ENCODE measurements around the gene KCNH8.

The KCNH8 gene

GRCh38 chr3:19506171-19506570 lies 357.9 kb downstream of the KCNH8 start:
- no peak for DNase-seq

DNA sequence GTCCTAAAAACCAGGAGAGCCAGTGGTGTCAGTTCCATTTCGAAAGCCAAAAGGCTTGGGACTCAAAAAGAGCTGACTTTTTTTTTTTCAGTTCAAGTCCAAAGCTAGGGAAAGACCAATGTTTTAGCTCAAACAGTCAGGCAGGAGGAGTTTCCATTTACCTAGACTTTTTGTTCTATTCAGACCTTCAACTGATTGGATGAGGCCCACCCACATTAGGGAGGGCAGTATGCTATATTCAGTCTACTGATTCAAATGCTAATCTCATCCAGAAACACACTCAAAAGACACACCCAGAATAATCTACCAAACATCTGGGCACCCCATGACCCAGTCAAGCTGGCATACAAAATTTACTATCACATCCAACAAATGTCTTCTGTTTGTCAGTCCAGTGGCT lies 374.0 kb downstream of the KCNH8 start:
- DNase-seq: no peak

DNA sequence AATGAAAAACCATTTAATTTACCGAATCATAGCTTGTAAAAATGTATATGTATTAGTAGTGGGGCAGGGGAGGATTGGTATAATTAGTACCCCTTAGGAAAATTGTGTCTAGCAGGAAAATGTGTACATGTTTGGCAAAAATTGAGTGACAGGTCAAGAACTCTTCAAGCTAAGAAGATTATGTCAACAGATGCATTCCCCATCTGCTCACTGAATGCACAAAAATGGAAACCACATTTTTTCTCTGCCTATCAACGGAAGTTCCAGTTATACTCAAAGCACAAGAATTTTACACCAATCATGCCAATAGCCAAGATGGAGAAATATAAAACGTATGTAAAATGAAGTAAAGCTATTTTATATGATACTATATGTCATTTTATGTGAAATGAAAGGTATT lies 377.8 kb downstream of the KCNH8 start:
- no peak for DNase-seq

- DNase-seq: no peak
Observed at GRCh38 chr3:19527746-19528145, 379.4 kb downstream of the KCNH8 start.

DNA sequence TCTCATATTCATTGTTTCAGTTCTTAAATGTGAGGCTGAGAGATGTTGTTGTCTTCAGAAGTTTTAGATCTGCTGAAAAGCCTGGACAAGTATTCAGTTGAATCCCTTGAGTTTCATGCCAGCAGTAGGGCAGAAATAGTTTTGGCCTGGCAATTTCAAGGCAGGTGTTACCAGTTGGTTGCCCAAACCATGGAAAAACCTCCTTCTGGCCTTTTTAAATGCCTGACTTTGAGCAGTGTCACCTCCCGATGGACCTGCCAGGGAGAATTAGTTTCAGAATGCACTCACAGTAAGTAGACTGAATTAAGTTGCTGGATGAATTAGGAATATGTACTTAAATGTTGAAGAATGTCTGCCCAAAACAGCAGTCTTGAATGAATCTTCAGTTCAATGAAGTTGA lies 383.1 kb downstream of the KCNH8 start:
- DNase-seq: no peak

DNA sequence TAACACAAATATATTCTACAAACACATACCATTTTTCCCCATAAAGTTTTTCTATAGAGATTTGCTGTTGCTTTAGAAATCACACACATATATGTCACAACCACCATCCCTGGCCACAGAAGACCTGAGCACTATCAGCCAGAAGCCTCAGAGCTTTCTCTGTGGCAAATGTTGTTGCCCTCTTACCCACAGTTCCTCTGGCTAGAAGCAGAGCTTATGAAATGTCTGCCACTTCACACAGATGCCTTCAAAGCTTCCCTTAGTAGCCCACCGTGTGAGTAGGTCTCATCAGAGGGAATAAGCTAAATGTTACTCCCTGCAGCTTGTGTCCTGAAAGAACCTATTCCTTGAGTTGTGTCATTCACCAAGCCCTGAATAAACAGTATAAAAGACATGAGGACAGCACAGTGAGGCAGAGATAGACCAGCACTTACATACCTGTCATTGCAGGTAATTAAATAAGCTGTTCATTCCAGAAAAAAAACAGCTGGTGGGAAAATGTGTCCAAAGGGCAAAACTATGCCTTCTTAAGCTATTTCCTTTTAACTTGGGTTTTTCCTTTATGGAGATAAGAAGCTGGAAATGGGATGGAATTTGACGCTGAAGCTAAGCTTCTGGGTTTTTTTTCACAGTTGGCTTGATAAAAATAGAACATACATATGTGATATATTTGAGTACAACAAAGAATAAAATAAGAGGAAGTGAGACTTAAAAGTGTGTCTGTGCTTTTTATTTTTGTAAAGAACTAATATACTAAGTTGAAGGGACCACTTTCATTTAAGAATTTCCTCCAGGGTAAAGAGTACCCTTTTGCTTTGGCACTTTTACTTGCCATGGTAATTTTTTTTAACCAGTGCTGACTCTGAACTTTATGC lies 391.4 kb downstream of the KCNH8 start:
- DNase-seq: no peak

DNA sequence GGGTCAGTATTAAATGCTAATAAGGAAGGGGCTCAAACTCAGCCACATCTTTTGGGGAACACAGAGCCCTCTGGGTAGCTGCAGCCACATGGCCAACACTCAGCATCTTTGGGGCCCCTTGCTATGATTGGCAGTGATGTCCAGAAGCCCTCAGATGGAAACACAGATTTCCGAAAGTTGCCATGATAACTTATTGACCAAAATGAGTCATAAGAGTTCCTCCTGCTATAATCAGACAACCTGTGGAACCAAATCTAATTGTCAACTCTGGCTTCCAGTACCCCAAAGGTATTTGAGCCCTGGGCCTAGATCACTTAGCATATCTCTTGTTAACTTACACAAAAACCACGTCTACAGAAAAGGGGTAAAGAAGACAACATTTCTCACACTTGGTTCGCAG lies 392.2 kb downstream of the KCNH8 start:
- no peak for DNase-seq

- no peak for DNase-seq
Observed at GRCh38 chr3:19541284-19541683, 393.0 kb downstream of the KCNH8 start.

GRCh38 chr3:19543212-19543841 lies 395.0 kb downstream of the KCNH8 start:
- DNase-seq: no peak

GRCh38 chr3:19547665-19548464 lies 399.6 kb downstream of the KCNH8 start:
- no peak for DNase-seq

GRCh38 chr3:19559724-19560442 lies 411.6 kb downstream of the KCNH8 start:
- no peak for DNase-seq

DNA sequence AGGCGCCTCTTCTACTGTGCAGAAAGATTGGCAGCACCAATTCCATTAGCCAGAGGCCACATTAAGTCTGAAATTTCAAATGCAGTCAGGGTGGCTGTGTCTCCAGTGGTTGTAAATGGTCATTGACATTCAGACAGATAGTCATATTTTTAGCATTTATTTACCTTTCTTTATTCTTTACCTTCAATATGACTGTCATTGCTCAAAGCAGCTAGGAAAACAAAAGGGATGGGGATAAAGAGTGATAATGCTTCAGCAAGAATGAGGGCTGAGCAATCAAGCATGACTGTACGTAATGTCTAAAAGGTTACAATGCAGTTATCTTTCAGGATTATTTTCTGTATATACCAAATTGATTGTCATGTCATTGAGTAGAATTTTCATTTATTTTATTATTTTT lies 425.3 kb downstream of the KCNH8 start:
- no peak for DNase-seq

DNA sequence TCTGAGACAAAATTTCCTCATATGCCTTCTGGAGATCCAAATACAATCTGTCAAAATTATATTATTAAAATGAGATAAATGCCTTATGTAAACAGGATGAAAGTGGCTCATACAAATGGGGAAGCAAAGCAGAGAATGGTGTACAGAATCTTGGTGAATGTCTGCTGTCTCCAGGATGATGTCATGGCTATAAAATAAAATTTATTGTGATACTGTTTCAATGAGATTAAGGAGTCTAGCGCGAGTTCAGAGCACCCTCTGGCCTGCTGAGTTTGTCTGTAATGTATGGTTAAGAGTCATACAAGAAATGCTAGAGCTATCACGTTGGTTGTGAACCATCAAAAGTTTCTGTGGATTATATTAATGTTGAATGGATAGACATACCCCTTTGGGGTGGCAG lies 426.0 kb downstream of the KCNH8 start:
- DNase-seq: no peak

DNA sequence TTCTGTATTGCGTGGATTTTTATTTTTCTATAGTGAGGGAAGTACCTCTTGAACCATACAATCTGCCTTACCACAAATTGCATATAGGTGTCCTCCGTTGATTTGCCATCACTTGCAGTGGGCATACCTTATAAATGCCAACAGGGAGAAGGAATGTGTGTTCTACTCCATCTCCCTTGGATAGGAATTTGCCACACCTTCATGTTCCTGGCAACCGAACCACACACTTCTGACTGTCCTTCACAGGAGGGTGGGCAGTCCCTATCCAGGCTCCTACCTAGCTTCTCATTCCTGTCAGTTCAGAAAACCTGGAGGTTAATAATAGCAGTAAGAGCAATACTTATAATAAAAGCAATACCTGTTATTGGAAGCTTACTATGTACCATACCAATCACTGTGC lies 428.0 kb downstream of the KCNH8 start:
- no peak for DNase-seq
